B cell (primary cell): Measurements from ENCODE around the gene FNDC5. TPM values are rescaled to one million over a fixed set of nuclear protein-coding genes. Genes with fewer than 3 reads are reported as not detected.

Experiments
- ATAC-seq: fragments of 200-7000 bp; cut with Tn5 transposase; one replicate; pipeline ENCODE4 v1.10.0; 2021; ENCODE audit warnings: low read depth, mild to moderate bottlenecking, moderate number of reproducible peaks, moderate library complexity
- CTCF ChIA-PET: fragments of 350-600 bp; sonication (Branson Sonifier 250); formaldehyde crosslinking; loops from one replicate; lab custom pipeline; 2021; ENCODE audit warnings: antibody characterized with exemption, inconsistent platforms; lab: Charles Lee
- POLR2A ChIA-PET: fragments of 350-600 bp; sonication (Branson Sonifier 250); formaldehyde crosslinking; loops from one replicate; lab custom pipeline; 2021; ENCODE audit warnings: antibody characterized with exemption; lab: Charles Lee
- DNase-seq: peaks from one replicate; pipeline ENCODE4 v3.0.0; 2013
- H2AFZ ChIP-seq: 2 replicates; pipeline ENCODE4 v1.6.1; 2012; ENCODE audit warnings: mild to moderate bottlenecking, low read depth, low read length; ENCODE audit not compliant: insufficient read depth, poor library complexity, severe bottlenecking
- H3K27ac ChIP-seq, 2 donors: 1 replicate in 1 of 2; 2 replicates in 1 of 2; pipeline ENCODE4 v1.5.1; 2012 to 2013; ENCODE audit warnings: low read length in 2 of 2, mild to moderate bottlenecking in 2 of 2, moderate library complexity in 1 of 2
- H3K27me3 ChIP-seq, 4 experiments: fragments of 200-600 bp in 1 of 4; sonication (generic) in 1 of 4; replicated peaks in 1 of 4; 1 replicate in 2 of 4; 2 replicates in 2 of 4; pipeline versions ENCODE4 v1.6.1 to v1.7.0; 2013 to 2016; ENCODE audit warnings: low read length in 3 of 4, mild to moderate bottlenecking in 2 of 4, mixed read lengths in 1 of 4, moderate library complexity in 1 of 4; ENCODE audit not compliant: insufficient read depth in 4 of 4, control insufficient read depth in 3 of 4; ENCODE audit errors: control extremely low read depth in 1 of 4
- H3K36me3 ChIP-seq, 2 experiments: replicated peaks in 1 of 2; 1 replicate in 1 of 2; 2 replicates in 1 of 2; pipeline versions ENCODE4 v1.6.1 to v1.7.1; 2013; ENCODE audit warnings: low read length in 1 of 2; ENCODE audit not compliant: insufficient read depth in 2 of 2, control insufficient read depth in 1 of 2; ENCODE audit errors: control extremely low read depth in 1 of 2, extremely low read depth in 1 of 2
- H3K4me1 ChIP-seq, 2 donors: fragments of 200-600 bp in 1 of 2; sonication (generic) in 1 of 2; 1 replicate in 1 of 2; 2 replicates in 1 of 2; pipeline versions ENCODE4 v1.5.1 to v1.6.1; 2013 to 2017; ENCODE audit warnings: low read length in 2 of 2; ENCODE audit not compliant: control insufficient read depth in 2 of 2, insufficient read depth in 2 of 2
- H3K4me2 ChIP-seq: replicated peaks from 2 replicates; pipeline ENCODE3; 2012; ENCODE audit warnings: mild to moderate bottlenecking, low read depth, low read length; ENCODE audit not compliant: poor library complexity, severe bottlenecking
- H3K4me3 ChIP-seq, 5 experiments: fragments of 200-600 bp in 1 of 5; sonication (generic) in 1 of 5; 1 replicate in 3 of 5; 2 replicates in 2 of 5; pipeline versions ENCODE4 v1.5.1 to v1.7.0; 2011 to 2016; ENCODE audit warnings: low read length in 4 of 5, mild to moderate bottlenecking in 4 of 5, low read depth in 2 of 5, control low read depth in 1 of 5, moderate library complexity in 1 of 5; ENCODE audit not compliant: insufficient read depth in 1 of 5; ENCODE audit errors: control extremely low read depth in 1 of 5, extremely low read depth in 1 of 5
- H3K79me2 ChIP-seq: fragments of 200-600 bp; sonication (generic); one replicate; pipeline ENCODE4 v1.6.0; 2016; ENCODE audit warnings: low read length; ENCODE audit not compliant: control insufficient read depth, insufficient read depth
- H3K9ac ChIP-seq: fragments of 200-600 bp; sonication (generic); 2 replicates; pipeline ENCODE4 v1.6.1; 2017; ENCODE audit warnings: mild to moderate bottlenecking, low read length, moderate library complexity
- H3K9me3 ChIP-seq, 3 donors: one replicate each; pipeline versions ENCODE4 v1.6.1 to v1.7.1; 2013; ENCODE audit warnings: low read length in 2 of 3; ENCODE audit not compliant: control insufficient read depth in 2 of 3, insufficient read depth in 1 of 3; ENCODE audit errors: control extremely low read depth in 1 of 3
- H4K20me1 ChIP-seq: 2 replicates; pipeline ENCODE4 v1.6.0; 2012; ENCODE audit warnings: mild to moderate bottlenecking, low read length; ENCODE audit not compliant: insufficient read depth, control insufficient read depth, poor library complexity, severe bottlenecking
- H3K27ac Mint-ChIP-seq: one replicate; pipeline ENCODE4 v1.8.0; 2021; ENCODE audit warnings: mixed read lengths
- H3K27me3 Mint-ChIP-seq: one replicate; pipeline ENCODE4 v1.8.0; 2021; ENCODE audit warnings: mixed read lengths
- H3K4me1 Mint-ChIP-seq: one replicate; pipeline ENCODE4 v1.8.0; 2021; ENCODE audit warnings: mixed read lengths
- H3K4me3 Mint-ChIP-seq: one replicate; pipeline ENCODE4 v1.8.0; 2021; ENCODE audit warnings: mixed read lengths
- H3K9me3 Mint-ChIP-seq: one replicate; pipeline ENCODE4 v1.8.0; 2022; ENCODE audit warnings: mixed read lengths; ENCODE audit not compliant: insufficient read depth
- CTCF ChIP-seq: fragments of 200-600 bp; IDR thresholded peaks from one replicate; pipeline ENCODE4 v1.8.0; 2022; ENCODE audit warnings: antibody characterized with exemption, mild to moderate bottlenecking
- EZH2 ChIP-seq: IDR thresholded peaks from 2 replicates; pipeline ENCODE4 v1.6.1; 2012; ENCODE audit warnings: borderline replicate concordance, low read depth, mild to moderate bottlenecking, moderate library complexity, low read length; ENCODE audit not compliant: insufficient read depth, poor library complexity, severe bottlenecking
- WGBS: methylation state at CpG from one replicate; pipeline ENCODE4 v1.1.5; 2013; ENCODE audit warnings: missing lambda C conversion rate; ENCODE audit not compliant: insufficient coverage; 5-methylcytosine and 5-hydroxymethylcytosine counted together
- intact Hi-C: fragments of 100-400 bp; cut with micrococcal nuclease; formaldehyde crosslinking; loops from one replicate; pipeline ENCODE4 v1.10.0; 2022
- polyA plus RNA-seq: library from polyadenylated mRNA; depleted of rRNA; stranded (reverse); fragments of >200 nt; gene quantifications from 2 replicates; pipeline ENCODE4 v1.2.3, GENCODE V29; 2012
- total RNA-seq, 2 donors: library from RNA; stranded (reverse); fragments of 120-200 nt in 1 of 2; gene quantifications; 1 replicate in 1 of 2; 2 replicates in 1 of 2; pipeline versions ENCODE4 v1.2.3 to v1.2.4, GENCODE V29; 2013 to 2022

FNDC5 gene
- total and polyA plus RNA-seq, 2 donors (not counting 1 experiment from before 2014, with no cell fraction given), result 0.76 to 2.1 TPM

- Histone ChIP-seq H2AFZ (no peak overlapping the region), H3K9me3 (peaks cover 0 to 8% (median 0%) of the 10 kb centered on the region in 3 donors), H3K27me3 (no peaks in the 10 kb centered on the region), H4K20me1 (no peaks in the 10 kb centered on the region), H3K36me3 (peaks cover 13 to 46% of the 10 kb centered on the region in 2 experiments), H3K4me1 (no peaks in the 10 kb centered on the region), H3K4me3 (no peak overlapping the region), H3K9ac (no peak overlapping the region), H3K79me2 (no peaks in the 10 kb centered on the region), H3K4me2 (no peak overlapping the region), H3K27ac (no peak overlapping the region)
- intact Hi-C loops, result no loop called here
- H3K27me3 Mint-ChIP-seq, result no peaks in the 10 kb centered on the region
- WGBS, result no CpG with 5 or more reads among the region's 2 CpGs
- no peak overlapping the region for H3K4me3 Mint-ChIP-seq
- no peak for ATAC-seq
- no peak for DNase-seq
- POLR2A ChIA-PET, result no interaction called here
- H3K9me3 Mint-ChIP-seq, result no peaks in the 10 kb centered on the region
- no peaks in the 10 kb centered on the region for H3K4me1 Mint-ChIP-seq
- CTCF ChIA-PET, result interaction anchor here (0.6 to 1.4 kb wide), 4 partner anchors 24 to 199 kb away, joined by 3 to 6 read pairs (median 4); no protein-coding TSS in a partner anchor
- H3K27ac Mint-ChIP-seq, result no peak overlapping the region
- TF ChIP-seq EZH2 (no peak), CTCF (no peak)
Measured at GRCh38 chr1:32848354-32849063, 22.2 kb downstream of the FNDC5 start.

- H3K9ac ChIP-seq, result no peak overlapping the region
- intact Hi-C loops, result no loop called here
- POLR2A ChIA-PET, result no interaction called here
- H2AFZ ChIP-seq, result no peak overlapping the region
- DNase-seq (no peak), ATAC-seq (no peak)
- no peaks in the 10 kb centered on the region for H3K9me3 ChIP-seq
- Mint-ChIP-seq H3K9me3 (no peaks in the 10 kb centered on the region), H3K27ac (no peak overlapping the region), H3K27me3 (no peaks in the 10 kb centered on the region), H3K4me1 (peaks cover 2% of the 10 kb centered on the region), H3K4me3 (no peak overlapping the region)
- no peak overlapping the region for H3K4me3 ChIP-seq
- H3K4me2 ChIP-seq, result no peak overlapping the region
- no peak overlapping the region for H3K27ac ChIP-seq
- no peaks in the 10 kb centered on the region for H3K27me3 ChIP-seq
- TF ChIP-seq CTCF (no peak), EZH2 (no peak)
- peaks cover 5 to 66% of the 10 kb centered on the region in 2 experiments for H3K36me3 ChIP-seq
- no CpG with 5 or more reads among the region's 1 CpG for WGBS
- H3K4me1 ChIP-seq, result no peaks in the 10 kb centered on the region
- CTCF ChIA-PET, result no interaction called here
- peaks cover 7% of the 10 kb centered on the region for H3K79me2 ChIP-seq
- no peaks in the 10 kb centered on the region for H4K20me1 ChIP-seq
Measured at GRCh38 chr1:32831878-32832277, 38.8 kb downstream of the FNDC5 start.
